MCF 10A (cell line): ENCODE results near the gene ATL2. TPM values are rescaled to one million over a fixed set of nuclear protein-coding genes. Genes with fewer than 3 reads are reported as not detected.

Experiments used
- BruUV-seq: library from RNA; stranded (reverse); fragments of 400-500 nt; replicated peaks from 2 replicates; lab custom pipeline; 2021; lab: Mats Ljungman, UMichigan
- CTCF ChIA-PET: fragments of 300-600 bp; sonication (Branson Sonifier 250); formaldehyde crosslinking; extraction: SDS; loops from one replicate; lab custom pipeline; 2021; ENCODE audit warnings: antibody characterized with exemption, inconsistent platforms; lab: Yijun Ruan, JAX
- POLR2A ChIA-PET: fragments of 300-600, 350-650 bp; sonication (Branson Sonifier 250); formaldehyde crosslinking; extraction: SDS; loops from one replicate; lab custom pipeline; 2020; ENCODE audit warnings: antibody characterized with exemption, inconsistent platforms; lab: Yijun Ruan, JAX
- DNase-seq: peaks from one replicate; pipeline ENCODE4 v3.0.0-alpha.2; 2018; ENCODE audit not compliant: unreplicated experiment
- H3K27ac Mint-ChIP-seq: one replicate; pipeline ENCODE4 v1.8.0; 2022; ENCODE audit warnings: mild to moderate bottlenecking, low read depth, mixed read lengths; ENCODE audit not compliant: unreplicated experiment
- H3K27me3 Mint-ChIP-seq: one replicate; pipeline ENCODE4 v1.8.0; 2022; ENCODE audit warnings: mixed read lengths; ENCODE audit not compliant: insufficient read depth, unreplicated experiment
- H3K36me3 Mint-ChIP-seq: one replicate; pipeline ENCODE4 v1.8.0; 2022; ENCODE audit warnings: mild to moderate bottlenecking, moderate library complexity, mixed read lengths; ENCODE audit not compliant: insufficient read depth, unreplicated experiment
- H3K4me1 Mint-ChIP-seq: one replicate; pipeline ENCODE4 v1.8.0; 2022; ENCODE audit warnings: mixed read lengths; ENCODE audit not compliant: insufficient read depth, unreplicated experiment
- H3K4me3 Mint-ChIP-seq: one replicate; pipeline ENCODE4 v1.8.0; 2022; ENCODE audit warnings: mild to moderate bottlenecking, moderate library complexity, mixed read lengths; ENCODE audit not compliant: unreplicated experiment
- H3K9me3 Mint-ChIP-seq: one replicate; pipeline ENCODE4 v1.8.0; 2022; ENCODE audit warnings: mixed read lengths; ENCODE audit not compliant: unreplicated experiment
- CTCF ChIP-seq: fragments of 200-600 bp; IDR thresholded peaks from one replicate; pipeline ENCODE4 v1.8.0; 2022; ENCODE audit warnings: antibody characterized with exemption, mild to moderate bottlenecking; ENCODE audit not compliant: unreplicated experiment
- intact Hi-C: fragments of 100-400 bp; cut with micrococcal nuclease; formaldehyde crosslinking; loops from 2 replicates; pipeline ENCODE4 v1.14.1; 2022
- total RNA-seq: library from RNA; stranded (reverse); gene quantifications from 2 replicates; pipeline ENCODE4 v1.2.3, GENCODE V29; 2022

ATL2 gene
- total RNA-seq, 1 experiment from 2014 or later, result 54.2 TPM

- Mint-ChIP-seq H3K4me3 (no peak overlapping the region), H3K9me3 (no peaks in the 10 kb centered on the region), H3K4me1 (no peaks in the 10 kb centered on the region), H3K36me3 (no peaks in the 10 kb centered on the region), H3K27ac (no peak overlapping the region), H3K27me3 (no peaks in the 10 kb centered on the region)
- ChIA-PET CTCF (no interaction called here), POLR2A (no interaction called here)
- no peak for DNase-seq
- intact Hi-C loops, result no loop called here
- BruUV-seq, result no TSS peak
- no peak for TF ChIP-seq CTCF
Observed at GRCh38 chr2:38255211-38255610, 121.9 kb downstream of the ATL2 start.

DNA sequence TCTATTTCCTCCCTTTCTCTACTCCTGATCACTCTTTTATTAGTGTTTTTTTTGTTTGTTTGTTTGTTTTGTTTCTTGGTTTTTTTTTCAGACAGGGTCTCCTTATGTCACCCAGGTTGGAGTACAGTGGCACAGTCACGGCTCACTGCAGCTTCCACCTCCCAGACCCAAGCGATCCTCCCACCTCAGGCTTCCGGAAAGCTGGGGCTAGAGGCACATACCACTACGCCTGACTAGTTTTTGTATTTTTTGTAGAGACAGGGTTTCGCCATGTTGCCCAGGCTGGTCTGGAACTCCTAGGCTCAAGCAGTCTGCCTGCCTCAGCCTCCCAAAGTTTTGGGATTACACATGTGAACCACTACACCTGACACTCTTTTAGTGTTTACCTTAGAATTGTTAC is 122.3 kb downstream of the ATL2 start:
- BruUV-seq, result no TSS peak
- Mint-ChIP-seq H3K27me3 (no peaks in the 10 kb centered on the region), H3K4me1 (no peaks in the 10 kb centered on the region), H3K27ac (no peak overlapping the region), H3K9me3 (no peaks in the 10 kb centered on the region), H3K36me3 (no peaks in the 10 kb centered on the region), H3K4me3 (no peak overlapping the region)
- TF ChIP-seq CTCF, result no peak
- CTCF ChIA-PET, result no interaction called here
- intact Hi-C loops, result no loop called here
- no peak for DNase-seq
- POLR2A ChIA-PET, result no interaction called here

DNA sequence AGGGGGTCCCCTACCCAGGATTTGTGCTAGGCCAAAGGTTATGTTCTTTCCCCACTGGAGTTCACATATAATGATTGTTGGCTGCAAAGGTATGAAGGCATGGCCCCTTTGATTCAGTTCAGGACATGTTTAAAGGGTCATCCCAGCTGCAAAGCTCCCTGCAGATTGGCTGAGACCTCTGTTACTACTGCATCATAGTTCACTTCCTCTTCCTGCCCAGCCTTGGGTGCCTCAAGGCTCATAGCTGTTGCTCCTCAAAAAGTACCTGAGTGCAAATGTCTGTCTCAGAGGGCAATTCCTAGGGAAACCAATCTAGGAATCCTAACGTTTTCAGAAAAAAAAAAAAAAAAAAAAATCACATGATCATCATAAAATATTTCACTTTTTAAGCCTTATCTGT is 125.1 kb downstream of the ATL2 start:
- ChIA-PET CTCF (interaction anchor here (0.9 kb wide), 1 partner anchor 10 kb away, joined by 4 read pairs; no protein-coding TSS in a partner anchor), POLR2A (interaction anchor here (1.2 kb wide), 1 partner anchor 10 kb away, joined by 3 read pairs; no protein-coding TSS in a partner anchor)
- Mint-ChIP-seq H3K27ac (no peak overlapping the region), H3K4me3 (no peak overlapping the region), H3K36me3 (no peaks in the 10 kb centered on the region), H3K27me3 (no peaks in the 10 kb centered on the region), H3K9me3 (no peaks in the 10 kb centered on the region), H3K4me1 (no peaks in the 10 kb centered on the region)
- DNase-seq, result no peak
- TF ChIP-seq CTCF, result no peak
- intact Hi-C loops, result no loop called here
- BruUV-seq, result no TSS peak

DNA sequence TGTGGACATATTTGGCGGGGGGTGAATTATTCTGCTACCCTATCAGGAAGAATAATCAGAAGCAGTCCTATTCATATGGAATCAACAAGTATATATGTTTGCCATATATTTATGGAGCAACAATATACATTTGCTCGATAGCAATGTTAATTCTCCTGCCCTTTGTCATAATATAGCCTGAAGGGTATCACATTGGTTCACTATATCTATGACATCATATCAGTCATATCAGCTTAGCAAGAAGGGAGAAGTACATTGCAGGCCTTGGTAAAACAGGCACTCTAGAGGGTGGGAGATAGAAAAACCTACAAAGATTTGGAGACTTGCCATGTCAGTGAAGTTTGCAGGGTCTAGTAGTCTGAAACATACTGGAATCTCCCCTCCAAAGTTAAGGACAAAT is 128.4 kb downstream of the ATL2 start:
- TF ChIP-seq CTCF, result no peak
- Mint-ChIP-seq H3K27ac (no peak overlapping the region), H3K4me1 (peaks cover 19% of the 10 kb centered on the region), H3K9me3 (no peaks in the 10 kb centered on the region), H3K4me3 (no peak overlapping the region), H3K36me3 (no peaks in the 10 kb centered on the region), H3K27me3 (no peaks in the 10 kb centered on the region)
- BruUV-seq, result no TSS peak
- intact Hi-C loops, result no loop called here
- CTCF ChIA-PET, result no interaction called here
- POLR2A ChIA-PET, result interaction anchor here (0.7 to 0.9 kb wide), 2 partner anchors 16 to 146 kb away, joined by 3 read pairs; no protein-coding TSS in a partner anchor
- no peak for DNase-seq
